PC-9 (cell line): ENCODE measurements around the gene DDHD1. TPM values are rescaled to one million over a fixed set of nuclear protein-coding genes. Genes with fewer than 3 reads are reported as not detected.

Source experiments
- BruUV-seq: library from RNA; stranded (reverse); fragments of 400-500 nt; replicated peaks from 2 replicates; lab custom pipeline; 2021; lab: Mats Ljungman, UMichigan
- CTCF ChIA-PET: fragments of 300-600 bp; sonication (Branson Sonifier 250); formaldehyde crosslinking; loops from one replicate; lab custom pipeline; 2022; ENCODE audit warnings: antibody characterized with exemption; lab: Charles Lee
- POLR2A ChIA-PET: fragments of 300-600 bp; sonication (Branson Sonifier 250); formaldehyde crosslinking; loops from one replicate; lab custom pipeline; 2022; ENCODE audit warnings: antibody characterized with exemption; ENCODE audit not compliant: unreplicated experiment; lab: Charles Lee
- DNase-seq, 2 experiments: peaks; one replicate each; pipeline versions ENCODE4 v3.0.0 to v3.0.0-alpha.2; 2015 to 2022; ENCODE audit warnings: mixed read lengths in 1 of 2
- H2AFZ ChIP-seq: fragments of 200-600 bp; sonication (generic); 2 replicates; pipeline ENCODE4 v1.8.1; 2017; ENCODE audit warnings: antibody characterized with exemption
- H3F3A ChIP-seq: fragments of 200-600 bp; sonication (generic); 2 replicates; pipeline ENCODE4 v1.8.1; 2017; ENCODE audit warnings: antibody characterized with exemption, mild to moderate bottlenecking, low read depth; ENCODE audit not compliant: insufficient read depth
- H3K27ac ChIP-seq: fragments of 200-600 bp; sonication (generic); 2 replicates; pipeline ENCODE4 v1.6.1; 2016; ENCODE audit warnings: mixed run types
- H3K27me3 ChIP-seq: fragments of 200-600 bp; sonication (generic); 2 replicates; pipeline ENCODE4 v1.6.1; 2016; ENCODE audit warnings: low read depth, mixed run types; ENCODE audit not compliant: insufficient read depth
- H3K36me3 ChIP-seq: fragments of 200-600 bp; sonication (generic); 2 replicates; pipeline ENCODE4 v1.6.1; 2016; ENCODE audit warnings: low read depth, mixed run types
- H3K4me1 ChIP-seq: fragments of 200-600 bp; sonication (generic); replicated peaks from 2 replicates; pipeline ENCODE4 v1.6.1; 2016; ENCODE audit warnings: mixed run types; ENCODE audit not compliant: insufficient read depth
- H3K4me2 ChIP-seq: fragments of 200-600 bp; sonication (generic); 2 replicates; pipeline ENCODE4 v1.6.1; 2017; ENCODE audit warnings: mixed run types
- H3K4me3 ChIP-seq: fragments of 200-600 bp; sonication (generic); 2 replicates; pipeline ENCODE4 v1.6.1; 2016; ENCODE audit warnings: mixed run types
- H3K79me2 ChIP-seq: fragments of 200-600 bp; sonication (generic); 2 replicates; pipeline ENCODE4 v1.6.1; 2017; ENCODE audit warnings: low read depth, mixed run types
- H3K9me2 ChIP-seq: fragments of 200-600 bp; sonication (generic); 2 replicates; pipeline ENCODE4 v1.8.1; 2017; ENCODE audit warnings: mild to moderate bottlenecking; ENCODE audit not compliant: insufficient read depth
- H3K9me3 ChIP-seq: fragments of 200-600 bp; sonication (generic); 2 replicates; pipeline ENCODE4 v1.8.1; 2016; ENCODE audit warnings: low read depth; ENCODE audit not compliant: insufficient read depth
- H4K20me1 ChIP-seq: fragments of 200-600 bp; sonication (generic); 2 replicates; pipeline ENCODE4 v1.8.1; 2017; ENCODE audit not compliant: insufficient read depth
- CTCF ChIP-seq: fragments of 200-600 bp; sonication (generic); conservative IDR thresholded peaks from 2 replicates; pipeline ENCODE4 v1.6.1; 2017; ENCODE audit warnings: mixed run types, antibody characterized with exemption, mild to moderate bottlenecking, moderate library complexity
- EZH2 ChIP-seq: fragments of 200-600 bp; sonication (generic); IDR thresholded peaks from 2 replicates; pipeline ENCODE4 v1.8.0; 2017; ENCODE audit warnings: antibody characterized with exemption, low read depth
- intact Hi-C: fragments of 100-400 bp; cut with micrococcal nuclease; formaldehyde crosslinking; loops from one replicate; pipeline ENCODE4 v1.10.0; 2022; ENCODE audit not compliant: unreplicated experiment
- total RNA-seq: library from RNA; stranded (reverse); gene quantifications from 2 replicates; pipeline ENCODE4 v1.2.3, GENCODE V29; 2021

Gene DDHD1
- total RNA-seq, 1 experiment from 2014 or later = 11.3 TPM

GRCh38 chr14:53016491-53016890 lies 136.6 kb downstream of the DDHD1 start:
- no peak overlapping the region for H3K27ac ChIP-seq
- H3K27me3 ChIP-seq = no peaks in the 10 kb centered on the region
- no peak overlapping the region for H3K4me3 ChIP-seq
- H3K4me1 ChIP-seq = no peaks in the 10 kb centered on the region
- ChIA-PET POLR2A (no interaction called here), CTCF (no interaction called here)
- intact Hi-C loops = no loop called here
- DNase-seq = no peak
- no peak overlapping the region for H3K4me2 ChIP-seq
- H4K20me1 ChIP-seq = no peaks in the 10 kb centered on the region
- no peak overlapping the region for H2AFZ ChIP-seq
- H3K79me2 ChIP-seq = no peaks in the 10 kb centered on the region
- TF ChIP-seq EZH2 (no peak), CTCF (no peak)
- no peaks in the 10 kb centered on the region for H3K36me3 ChIP-seq
- H3F3A ChIP-seq = no peaks in the 10 kb centered on the region
- H3K9me3 ChIP-seq = no peaks in the 10 kb centered on the region
- H3K9me2 ChIP-seq = no peaks in the 10 kb centered on the region
- no TSS peak for BruUV-seq

GRCh38 chr14:53011053-53011462 lies 142.1 kb downstream of the DDHD1 start:
- intact Hi-C loops = no loop called here
- no TSS peak for BruUV-seq
- no peak overlapping the region for H3K4me2 ChIP-seq
- no peaks in the 10 kb centered on the region for H3K27me3 ChIP-seq
- no peaks in the 10 kb centered on the region for H4K20me1 ChIP-seq
- peak; percentile 43 to 67 for DNase-seq
- H3K27ac ChIP-seq = no peak overlapping the region
- no peaks in the 10 kb centered on the region for H3K4me1 ChIP-seq
- H3K79me2 ChIP-seq = no peaks in the 10 kb centered on the region
- ChIA-PET CTCF (no interaction called here), POLR2A (no interaction called here)
- H3F3A ChIP-seq = no peaks in the 10 kb centered on the region
- no peaks in the 10 kb centered on the region for H3K9me3 ChIP-seq
- H3K36me3 ChIP-seq = no peaks in the 10 kb centered on the region
- no peaks in the 10 kb centered on the region for H3K9me2 ChIP-seq
- no peak overlapping the region for H2AFZ ChIP-seq
- H3K4me3 ChIP-seq = no peak overlapping the region
- no peak for TF ChIP-seq CTCF
- TF ChIP-seq EZH2 = no peak

DNA sequence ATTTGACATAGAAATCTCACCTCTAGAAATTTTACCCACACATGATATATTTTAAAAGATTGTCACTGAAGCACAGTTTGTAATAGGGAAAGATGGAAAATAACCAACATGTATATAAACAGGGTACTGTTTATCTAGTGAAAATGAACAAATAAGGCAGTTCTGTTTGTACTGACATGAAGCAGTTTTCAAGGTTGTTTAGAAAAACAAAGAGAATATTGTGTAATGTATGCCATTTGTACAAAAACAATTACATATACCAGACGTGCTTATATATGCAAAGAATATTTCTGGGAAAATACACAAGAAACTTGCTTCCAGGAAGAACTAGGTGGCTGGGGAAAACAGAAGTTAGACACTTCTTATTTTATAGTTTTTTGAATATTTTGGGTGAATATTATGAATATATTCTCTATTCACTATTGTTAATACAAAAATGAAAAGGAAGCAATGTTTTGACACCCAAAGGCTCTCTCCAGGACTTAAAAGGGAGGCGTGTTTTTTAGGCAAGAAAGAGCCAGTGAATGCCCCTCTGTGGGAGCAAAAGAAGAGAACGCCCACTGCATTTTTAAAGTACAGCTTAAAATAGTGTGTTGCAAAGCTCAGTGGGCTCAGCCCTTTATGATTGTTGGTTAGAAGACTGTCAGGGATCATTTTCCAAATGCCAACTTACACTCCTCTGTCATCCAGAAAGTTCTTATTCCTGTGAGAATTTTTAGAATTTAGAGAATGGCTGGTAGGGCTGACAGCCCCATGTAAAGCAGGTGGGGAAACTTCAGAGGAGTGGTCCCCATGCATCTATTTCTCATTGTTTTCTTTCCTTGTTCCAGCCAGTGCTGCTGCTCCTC lies 142.7 kb downstream of the DDHD1 start:
- intact Hi-C loops = no loop called here
- no peaks in the 10 kb centered on the region for H3F3A ChIP-seq
- H2AFZ ChIP-seq = no peak overlapping the region
- H3K27me3 ChIP-seq = no peaks in the 10 kb centered on the region
- no peaks in the 10 kb centered on the region for H3K9me2 ChIP-seq
- H3K27ac ChIP-seq = no peak overlapping the region
- no peaks in the 10 kb centered on the region for H3K36me3 ChIP-seq
- no TSS peak for BruUV-seq
- no peak overlapping the region for H3K4me2 ChIP-seq
- ChIA-PET CTCF (no interaction called here), POLR2A (no interaction called here)
- TF ChIP-seq EZH2 (no peak), CTCF (no peak)
- no peaks in the 10 kb centered on the region for H3K9me3 ChIP-seq
- no peaks in the 10 kb centered on the region for H3K79me2 ChIP-seq
- DNase-seq = no peak
- H3K4me3 ChIP-seq = no peak overlapping the region
- no peaks in the 10 kb centered on the region for H3K4me1 ChIP-seq
- no peaks in the 10 kb centered on the region for H4K20me1 ChIP-seq
